ENCODE results near the gene CRBN. TPM values are rescaled to one million over a fixed set of nuclear protein-coding genes. Genes with fewer than 3 reads are reported as not detected.

Gene CRBN
- total and polyA plus RNA-seq, 10 donors: 33.4 to 123 (median 82.0) TPM

- H3K4me3 ChIP-seq: no peak overlapping the region
- H3K4me1 ChIP-seq: peaks cover 0 to 11% (median 6%) of the 10 kb centered on the region in 6 donors
- H3K27ac ChIP-seq: no peak overlapping the region
- TF ChIP-seq CTCF (IDR thresholded peaks at IDR 0.05 in 8 of 11, conservative IDR thresholded peaks at IDR 0.05 in 3 of 11) (no peak), POLR2AphosphoS5 (IDR thresholded peaks at IDR 0.05) (no peak), POLR2A (IDR thresholded peaks at IDR 0.05) (no peak)
- H3K36me3 ChIP-seq: no peaks in the 10 kb centered on the region
- intact Hi-C loops (cut with DNase I; ENCODE audit: low total_unique reads): no loop called here
- peaks cover 5 to 24% (median 15%) of the 10 kb centered on the region in 8 donors for H3K9me3 ChIP-seq
- no peak for DNase-seq
- no peaks in the 10 kb centered on the region for H3K27me3 ChIP-seq (replicated peaks in 1 of 7)
- 20 to 36% (median 29%) methylated on average over 1 of the region's 1 CpG for WGBS, 5 donors
Observed at GRCh38 chr3:3189102-3189727, 9.7 kb upstream of the CRBN start.

GRCh38 chr3:3184876-3185275 lies 5.4 kb upstream of the CRBN start:
- DNase-seq: no peak
- H3K9me3 ChIP-seq: peaks cover 5 to 24% (median 15%) of the 10 kb centered on the region in 8 donors
- H3K36me3 ChIP-seq: no peaks in the 10 kb centered on the region
- H3K27ac ChIP-seq: no peak overlapping the region
- no peaks in the 10 kb centered on the region for H3K27me3 ChIP-seq (replicated peaks in 1 of 7)
- H3K4me3 ChIP-seq: no peak overlapping the region
- peaks cover 0 to 3% (median 2%) of the 10 kb centered on the region in 6 donors for H3K4me1 ChIP-seq
- TF ChIP-seq POLR2AphosphoS5 (IDR thresholded peaks at IDR 0.05): no peak
- no peak for TF ChIP-seq CTCF (IDR thresholded peaks at IDR 0.05 in 8 of 11, conservative IDR thresholded peaks at IDR 0.05 in 3 of 11)
- TF ChIP-seq POLR2A (IDR thresholded peaks at IDR 0.05): no peak
- intact Hi-C loops (cut with DNase I; ENCODE audit: low total_unique reads): no loop called here
- WGBS, 5 donors: 47 to 73% (median 58%) methylated on average over 2 of the region's 2 CpGs

DNA sequence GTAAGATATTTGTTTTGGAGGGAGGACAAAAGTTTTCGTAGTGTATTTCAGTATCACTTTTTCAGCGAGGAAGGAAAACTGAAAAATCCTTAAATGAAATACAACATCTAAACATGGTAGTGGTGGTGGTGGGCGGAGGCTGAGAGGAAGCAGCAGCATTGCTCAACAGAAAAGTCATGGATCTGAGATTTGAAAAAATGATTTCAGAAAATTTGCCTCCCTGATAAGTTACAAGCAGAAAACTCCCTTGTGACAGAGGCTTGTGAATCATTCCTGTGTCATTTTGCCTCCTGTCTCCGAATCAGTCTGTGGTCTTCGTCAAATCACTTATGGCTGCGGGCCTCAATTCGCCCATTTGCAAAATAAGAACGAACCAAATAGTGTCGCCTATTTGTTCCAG lies 965 bp upstream of the CRBN start:
- 68 to 79% (median 77%) methylated on average over 9 of the region's 9 CpGs for WGBS, 5 donors

More for the DNA sequence above, 965 bp upstream of the CRBN start:
- peaks cover 25 to 44% (median 41%) of the 10 kb centered on the region in 6 donors for H3K4me1 ChIP-seq
- H3K27ac ChIP-seq: peak overlapping the region in 1 of 8 donors; percentile 92
- intact Hi-C loops (cut with DNase I; ENCODE audit: low total_unique reads): no loop called here
- no peaks in the 10 kb centered on the region for H3K9me3 ChIP-seq
- H3K4me3 ChIP-seq: no peak overlapping the region
- no peaks in the 10 kb centered on the region for H3K27me3 ChIP-seq (replicated peaks in 1 of 7)
- DNase-seq: no peak
- H3K36me3 ChIP-seq: peaks cover 0 to 11% (median under 1%) of the 10 kb centered on the region in 6 donors
- TF ChIP-seq POLR2A (IDR thresholded peaks at IDR 0.05): no peak
- TF ChIP-seq POLR2AphosphoS5 (IDR thresholded peaks at IDR 0.05): no peak
- no peak for TF ChIP-seq CTCF (IDR thresholded peaks at IDR 0.05 in 8 of 11, conservative IDR thresholded peaks at IDR 0.05 in 3 of 11)
